Measurements from ENCODE around the gene GPSM1. TPM values are rescaled to one million over a fixed set of nuclear protein-coding genes. Genes with fewer than 3 reads are reported as not detected.
A peak's percentile ranks its signal among the peaks of the same experiment; 100 is the strongest.
"Not testable (repeated sequence)": the region's sequence is repeated elsewhere in the genome, so short reads cannot be mapped to it uniquely, and the experiment has no call there.

The GPSM1 gene
- total and polyA plus RNA-seq, 4 donors = 6.9 to 53.7 (median 25.8) TPM

GRCh38 chr9:136345281-136346156 is 18.2 kb downstream of the GPSM1 start:
- DNase-seq (peak; percentile 85 to 90), ATAC-seq (ENCODE audit: low FRiP score) (peak; percentile 81)
- Histone ChIP-seq H3K27ac (ENCODE audit: low read depth in 1 of 2, low read length in 2 of 2) (peak overlapping the region in 1 of 2 donors; percentile 14), H3K27me3 (ENCODE audit: control insufficient read depth in 1 of 2, insufficient read depth in 2 of 2, low read length in 1 of 2) (no peaks in the 10 kb centered on the region), H3K9me3 (ENCODE audit: control insufficient read depth, low read length) (no peaks in the 10 kb centered on the region), H3K36me3 (ENCODE audit: control insufficient read depth in 1 of 2, insufficient read depth in 2 of 2, low read length in 1 of 2) (no peaks in the 10 kb centered on the region), H3K4me1 (ENCODE audit: control insufficient read depth in 1 of 2, insufficient read depth in 2 of 2, low read length in 2 of 2) (no peaks in the 10 kb centered on the region), H3K4me3 (ENCODE audit: low read length in 2 of 2) (peak overlapping the region in 1 of 2 donors; percentile 1)
- WGBS, 2 donors = 7 to 14% methylated on average over 41 to 43 of the region's 43 CpGs
- intact Hi-C loops (cut with DNase I) = loop anchor here in 1 of 2 donors (1.0 kb wide), 1 partner anchor 18 kb away; the partner anchor contains the start of gene DNLZ

- Histone ChIP-seq H3K9me3 (ENCODE audit: control insufficient read depth, low read length) (no peaks in the 10 kb centered on the region), H3K4me3 (ENCODE audit: low read length in 2 of 2) (no peak overlapping the region), H3K27ac (ENCODE audit: low read depth in 1 of 2, low read length in 2 of 2) (no peak overlapping the region), H3K36me3 (ENCODE audit: control insufficient read depth in 1 of 2, insufficient read depth in 2 of 2, low read length in 1 of 2) (no peaks in the 10 kb centered on the region), H3K4me1 (ENCODE audit: control insufficient read depth in 1 of 2, insufficient read depth in 2 of 2, low read length in 2 of 2) (no peaks in the 10 kb centered on the region), H3K27me3 (ENCODE audit: control insufficient read depth in 1 of 2, insufficient read depth in 2 of 2, low read length in 1 of 2) (no peaks in the 10 kb centered on the region)
- intact Hi-C loops (cut with DNase I) = loop anchor here in 1 of 2 donors (1.0 kb wide), 1 partner anchor 17 kb away; the partner anchor contains the start of gene DNLZ
- DNase-seq = no peak
- WGBS, 2 donors = 24 to 28% methylated on average over 8 to 10 of the region's 10 CpGs
- ATAC-seq (ENCODE audit: low FRiP score) = no peak
These were observed 18.8 kb downstream of the GPSM1 start for GRCh38 chr9:136346157-136346481.

- DNase-seq (no peak), ATAC-seq (ENCODE audit: low FRiP score) (no peak)
- H3K36me3 ChIP-seq (ENCODE audit: control insufficient read depth in 1 of 2, insufficient read depth in 2 of 2, low read length in 1 of 2) = no peaks in the 10 kb centered on the region
- H3K27me3 ChIP-seq (ENCODE audit: control insufficient read depth in 1 of 2, insufficient read depth in 2 of 2, low read length in 1 of 2) = no peaks in the 10 kb centered on the region
- WGBS, 2 donors = 72 to 80% methylated on average over 19 to 20 of the region's 20 CpGs
- intact Hi-C loops (cut with DNase I) = loop anchor here in 1 of 2 donors (1.0 kb wide), 1 partner anchor 16 kb away; the partner anchor contains the start of gene DNLZ
- no peaks in the 10 kb centered on the region for H3K4me1 ChIP-seq (ENCODE audit: control insufficient read depth in 1 of 2, insufficient read depth in 2 of 2, low read length in 2 of 2)
- H3K27ac ChIP-seq (ENCODE audit: low read depth in 1 of 2, low read length in 2 of 2) = no peak overlapping the region
- no peak overlapping the region for H3K4me3 ChIP-seq (ENCODE audit: low read length in 2 of 2)
- no peaks in the 10 kb centered on the region for H3K9me3 ChIP-seq (ENCODE audit: control insufficient read depth, low read length)
These were observed 19.7 kb downstream of the GPSM1 start for GRCh38 chr9:136346927-136347465.

GRCh38 chr9:136347472-136348256 is 20.3 kb downstream of the GPSM1 start:
- no peak for ATAC-seq (ENCODE audit: low FRiP score)
- DNase-seq = no peak
- intact Hi-C loops (cut with DNase I) = no loop called here
- Histone ChIP-seq H3K27me3 (ENCODE audit: control insufficient read depth in 1 of 2, insufficient read depth in 2 of 2, low read length in 1 of 2) (no peaks in the 10 kb centered on the region), H3K4me3 (ENCODE audit: low read length in 2 of 2) (no peak overlapping the region), H3K27ac (ENCODE audit: low read depth in 1 of 2, low read length in 2 of 2) (no peak overlapping the region), H3K9me3 (ENCODE audit: control insufficient read depth, low read length) (no peaks in the 10 kb centered on the region), H3K4me1 (ENCODE audit: control insufficient read depth in 1 of 2, insufficient read depth in 2 of 2, low read length in 2 of 2) (no peaks in the 10 kb centered on the region), H3K36me3 (ENCODE audit: control insufficient read depth in 1 of 2, insufficient read depth in 2 of 2, low read length in 1 of 2) (no peaks in the 10 kb centered on the region)
- 73 to 77% methylated on average over 34 of the region's 34 CpGs for WGBS, 2 donors

GRCh38 chr9:136348691-136349090 is 21.4 kb downstream of the GPSM1 start:
- no peak overlapping the region for H3K27ac ChIP-seq (ENCODE audit: low read depth in 1 of 2, low read length in 2 of 2)
- 89 to 95% methylated on average over 14 of the region's 14 CpGs for WGBS, 2 donors
- no peak overlapping the region for H3K4me3 ChIP-seq (ENCODE audit: low read length in 2 of 2)
- no peak for DNase-seq
- H3K4me1 ChIP-seq (ENCODE audit: control insufficient read depth in 1 of 2, insufficient read depth in 2 of 2, low read length in 2 of 2) = no peaks in the 10 kb centered on the region
- H3K9me3 ChIP-seq (ENCODE audit: control insufficient read depth, low read length) = no peaks in the 10 kb centered on the region
- no peaks in the 10 kb centered on the region for H3K27me3 ChIP-seq (ENCODE audit: control insufficient read depth in 1 of 2, insufficient read depth in 2 of 2, low read length in 1 of 2)
- intact Hi-C loops (cut with DNase I) = no loop called here
- H3K36me3 ChIP-seq (ENCODE audit: control insufficient read depth in 1 of 2, insufficient read depth in 2 of 2, low read length in 1 of 2) = no peaks in the 10 kb centered on the region
- ATAC-seq (ENCODE audit: low FRiP score) = no peak

- 87 to 89% methylated on average over 24 of the region's 24 CpGs for WGBS, 2 donors
- Histone ChIP-seq H3K4me3 (ENCODE audit: low read length in 2 of 2) (no peak overlapping the region), H3K27me3 (ENCODE audit: control insufficient read depth in 1 of 2, insufficient read depth in 2 of 2, low read length in 1 of 2) (no peaks in the 10 kb centered on the region), H3K4me1 (ENCODE audit: control insufficient read depth in 1 of 2, insufficient read depth in 2 of 2, low read length in 2 of 2) (no peaks in the 10 kb centered on the region), H3K9me3 (ENCODE audit: control insufficient read depth, low read length) (no peaks in the 10 kb centered on the region), H3K27ac (ENCODE audit: low read depth in 1 of 2, low read length in 2 of 2) (no peak overlapping the region), H3K36me3 (ENCODE audit: control insufficient read depth in 1 of 2, insufficient read depth in 2 of 2, low read length in 1 of 2) (no peaks in the 10 kb centered on the region)
- DNase-seq (no peak), ATAC-seq (ENCODE audit: low FRiP score) (no peak)
- intact Hi-C loops (cut with DNase I) = no loop called here
These were observed 22.2 kb downstream of the GPSM1 start for GRCh38 chr9:136349546-136349945.

GRCh38 chr9:136351252-136351800 is 24.0 kb downstream of the GPSM1 start:
- no peak overlapping the region for H3K27ac ChIP-seq (ENCODE audit: low read depth in 1 of 2, low read length in 2 of 2)
- no peaks in the 10 kb centered on the region for H3K27me3 ChIP-seq (ENCODE audit: control insufficient read depth in 1 of 2, insufficient read depth in 2 of 2, low read length in 1 of 2)
- intact Hi-C loops (cut with DNase I) = no loop called here
- 66 to 75% methylated on average over 11 of the region's 11 CpGs for WGBS, 2 donors
- no peak overlapping the region for H3K4me3 ChIP-seq (ENCODE audit: low read length in 2 of 2)
- H3K4me1 ChIP-seq (ENCODE audit: control insufficient read depth in 1 of 2, insufficient read depth in 2 of 2, low read length in 2 of 2) = no peaks in the 10 kb centered on the region
- H3K9me3 ChIP-seq (ENCODE audit: control insufficient read depth, low read length) = no peaks in the 10 kb centered on the region
- H3K36me3 ChIP-seq (ENCODE audit: control insufficient read depth in 1 of 2, insufficient read depth in 2 of 2, low read length in 1 of 2) = no peaks in the 10 kb centered on the region
- ATAC-seq (ENCODE audit: low FRiP score) (no peak), DNase-seq (no peak)

- DNase-seq; H3K27ac ChIP-seq (ENCODE audit: low read depth in 1 of 2, low read length in 2 of 2); H3K36me3 ChIP-seq (ENCODE audit: control insufficient read depth in 1 of 2, insufficient read depth in 2 of 2, low read length in 1 of 2); intact Hi-C loops (cut with DNase I); H3K9me3 ChIP-seq (ENCODE audit: control insufficient read depth, low read length); H3K4me3 ChIP-seq (ENCODE audit: low read length in 2 of 2); ATAC-seq (ENCODE audit: low FRiP score); H3K4me1 ChIP-seq (ENCODE audit: control insufficient read depth in 1 of 2, insufficient read depth in 2 of 2, low read length in 2 of 2); H3K27me3 ChIP-seq (ENCODE audit: control insufficient read depth in 1 of 2, insufficient read depth in 2 of 2, low read length in 1 of 2): not testable (repeated sequence)
- 93 to 95% methylated on average over 19 to 24 of the region's 24 CpGs for WGBS, 2 donors
These were observed 24.5 kb downstream of the GPSM1 start for GRCh38 chr9:136351868-136352267.
